NCI-H345 treated with DMSO at 0.1 percent for 48 hours (cell line): Measurements from ENCODE around the gene SPATA18.
"Not testable (repeated sequence)": the region's sequence is repeated elsewhere in the genome, so short reads cannot be mapped to it uniquely, and the experiment has no call there.

Experiments
- DNase-seq: peaks from one replicate; lab custom pipeline; 2025; ENCODE audit not compliant: unreplicated experiment; lab: John Stamatoyannopoulos, UW

The SPATA18 gene

DNA sequence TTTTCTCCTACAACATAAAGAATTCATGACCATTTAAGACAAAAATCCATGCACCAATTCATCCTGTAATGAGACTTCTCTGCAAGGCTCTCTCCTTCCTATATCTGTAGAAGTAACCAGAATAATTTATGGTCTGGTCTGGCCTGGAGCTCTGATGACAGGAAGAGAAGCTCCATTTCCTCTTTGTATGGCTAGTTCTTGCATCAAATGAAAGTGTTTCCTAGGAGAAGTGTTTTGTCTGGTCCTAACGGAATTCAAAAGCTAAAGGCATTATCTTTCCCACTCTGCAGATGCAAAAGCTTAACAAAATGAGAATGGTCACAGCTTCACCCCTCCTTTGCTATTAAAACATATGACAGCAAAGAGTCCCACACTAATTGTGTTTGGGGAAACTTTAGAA is 55.1 kb downstream of the SPATA18 start:
- DNase-seq: no peak

- DNase-seq: no peak
These were observed 55.6 kb downstream of the SPATA18 start for GRCh38 chr4:52106660-52107059.

GRCh38 chr4:52107336-52107735 is 56.2 kb downstream of the SPATA18 start:
- no peak for DNase-seq

DNA sequence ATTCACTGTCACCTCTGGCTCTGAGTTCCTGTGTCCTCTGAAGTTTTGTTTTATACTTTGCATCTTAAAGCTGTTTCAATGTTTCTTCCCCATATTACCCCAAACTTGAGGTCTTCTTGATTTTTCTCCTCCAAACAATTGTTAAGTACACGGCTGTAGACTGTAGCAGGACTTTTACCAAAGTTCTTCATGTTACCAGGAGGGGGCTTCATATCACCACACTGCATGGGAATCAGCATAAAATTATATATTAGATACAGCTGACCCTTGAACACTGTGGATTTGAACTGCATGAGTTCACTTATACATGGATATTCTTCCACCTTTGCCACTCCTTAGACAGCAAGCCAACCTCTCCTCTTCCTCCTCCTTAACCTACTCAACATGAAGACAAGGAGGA is 56.6 kb downstream of the SPATA18 start:
- no peak for DNase-seq

- DNase-seq: no peak
These were observed 59.1 kb downstream of the SPATA18 start for GRCh38 chr4:52110171-52110570.

DNA sequence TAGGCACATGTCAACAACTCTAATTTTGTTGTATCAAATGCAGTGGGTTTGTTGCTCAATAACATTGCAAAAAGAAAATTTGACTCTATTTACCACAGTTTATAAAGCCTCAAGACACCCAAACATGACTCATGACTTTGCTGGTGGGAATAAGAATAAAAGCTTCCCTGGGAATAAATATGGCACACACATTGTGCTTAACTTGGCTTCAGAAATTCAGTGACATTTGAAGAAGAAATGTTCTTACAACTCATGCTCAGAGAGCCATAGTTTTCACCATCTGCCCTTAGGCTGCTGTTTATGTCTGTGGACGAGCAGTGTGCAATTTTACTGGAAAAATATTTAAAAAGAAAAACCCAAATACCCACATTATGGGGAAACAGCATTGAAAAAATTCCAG is 60.9 kb downstream of the SPATA18 start:
- no peak for DNase-seq

DNA sequence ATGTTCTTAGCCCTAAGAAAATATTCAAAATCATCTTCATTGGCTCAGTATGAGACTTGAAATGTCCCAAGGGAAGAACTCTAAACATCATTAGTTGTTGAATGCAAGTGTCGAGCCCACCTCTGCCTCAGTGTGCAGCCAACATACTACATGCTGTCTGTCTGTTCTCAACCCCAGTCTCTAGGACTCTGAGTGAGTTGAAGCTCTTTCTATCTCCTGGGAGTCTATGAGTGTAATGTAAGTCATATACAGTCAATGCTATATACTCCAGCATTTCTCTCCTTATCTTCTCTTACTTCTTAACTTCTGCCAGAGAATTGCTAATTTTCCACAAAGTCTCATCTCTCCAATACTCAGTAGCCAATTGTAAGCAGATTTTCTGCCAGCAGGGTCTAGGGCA is 61.3 kb downstream of the SPATA18 start:
- no peak for DNase-seq

- DNase-seq: no peak
These were observed 65.5 kb downstream of the SPATA18 start for GRCh38 chr4:52116641-52117040.

DNA sequence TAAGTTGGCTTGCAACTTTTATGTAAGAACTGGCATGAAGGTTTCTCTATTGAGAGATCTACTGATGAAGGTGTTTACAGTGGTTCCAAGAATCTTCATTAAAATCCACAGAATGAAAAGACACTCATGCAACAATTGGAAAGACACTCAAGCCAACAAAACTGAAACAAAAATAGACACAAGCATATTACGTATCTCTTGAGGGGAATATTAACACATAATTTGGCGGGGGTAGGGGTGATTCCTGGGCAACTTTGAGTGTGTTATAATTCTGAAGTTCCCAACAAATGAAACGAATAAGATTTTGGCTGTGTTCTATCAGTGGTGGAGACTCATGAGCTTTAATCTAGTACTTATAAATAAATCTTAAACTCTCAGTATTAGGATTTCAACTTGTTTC is 75.1 kb downstream of the SPATA18 start:
- DNase-seq: no peak

DNA sequence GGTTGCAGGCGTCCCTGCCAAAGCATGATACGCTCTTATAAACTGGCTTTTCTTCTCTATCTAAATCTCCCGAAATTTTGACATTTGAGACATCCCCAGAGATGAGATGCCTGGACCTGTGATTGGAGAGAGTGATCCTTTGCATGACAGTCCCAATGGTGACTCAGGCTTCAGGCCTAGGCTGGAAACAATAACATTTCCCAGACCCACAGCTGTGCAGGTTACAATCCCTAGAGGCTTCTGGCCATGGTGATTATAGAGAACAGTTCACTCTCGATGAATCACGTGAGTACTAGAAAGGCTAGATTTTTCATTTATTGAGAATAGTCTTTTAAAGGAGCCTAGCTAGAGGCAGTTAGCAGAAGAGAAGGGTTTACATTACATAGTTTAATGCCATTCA is 75.9 kb downstream of the SPATA18 start:
- no peak for DNase-seq

GRCh38 chr4:52135171-52135570 is 84.1 kb downstream of the SPATA18 start:
- no peak for DNase-seq

DNA sequence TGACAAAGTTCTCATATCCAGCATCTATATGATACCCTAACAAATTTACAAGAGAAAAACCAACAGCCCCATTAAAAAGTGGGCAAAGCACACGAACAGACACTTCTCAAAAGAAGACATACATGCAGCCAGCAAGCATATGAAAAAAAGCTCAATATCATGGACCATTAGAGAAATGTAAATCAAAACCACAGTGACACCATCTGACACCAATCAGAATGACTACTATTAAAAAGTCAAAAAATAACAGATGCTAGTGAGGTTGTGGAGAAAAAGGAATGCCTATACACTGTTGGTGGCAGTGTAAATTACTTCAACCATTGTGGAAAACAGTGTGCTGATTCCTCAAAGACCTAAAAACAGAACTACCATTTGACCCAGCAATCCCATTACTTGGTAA is 86.0 kb downstream of the SPATA18 start:
- not testable (repeated sequence) for DNase-seq

DNA sequence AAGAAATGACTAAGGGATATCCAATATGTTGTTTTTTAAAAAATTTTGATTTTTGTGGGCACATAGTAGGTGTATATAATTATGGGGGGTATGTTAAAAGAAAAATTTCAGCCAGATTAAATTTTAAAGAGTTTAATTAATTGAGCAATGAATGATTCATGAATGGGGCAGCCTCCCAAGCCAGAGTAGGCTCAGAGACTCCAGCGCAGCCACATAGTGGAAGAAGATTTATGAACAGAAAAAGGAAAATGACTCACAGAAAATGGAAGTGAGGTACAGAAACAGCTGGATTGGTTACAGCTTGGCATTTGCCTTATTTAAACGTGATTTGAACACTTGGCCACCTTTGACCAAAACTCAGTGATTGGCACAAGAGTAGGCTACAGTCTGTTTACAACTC is 91.7 kb downstream of the SPATA18 start:
- no peak for DNase-seq

DNA sequence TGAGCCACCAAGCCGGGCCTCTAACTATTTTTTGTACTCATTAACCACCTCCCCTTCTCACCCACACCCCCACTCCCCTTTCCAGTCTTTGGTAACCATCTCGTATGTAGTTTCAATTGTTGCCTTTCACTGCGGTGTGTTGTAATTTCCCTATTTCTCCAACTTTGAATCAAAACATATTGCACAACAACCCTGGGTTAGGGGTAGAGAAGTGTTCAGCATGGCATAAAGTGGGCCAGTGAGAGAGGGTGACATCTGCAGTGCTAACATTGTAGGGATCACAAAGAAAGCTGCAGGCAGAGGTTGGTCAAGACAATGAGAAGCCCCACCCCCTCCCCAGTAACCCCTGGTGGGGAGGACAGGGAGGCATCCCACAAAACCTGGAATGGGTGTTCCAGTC is 92.7 kb downstream of the SPATA18 start:
- no peak for DNase-seq

GRCh38 chr4:52144372-52144771 is 93.3 kb downstream of the SPATA18 start:
- no peak for DNase-seq
